ENCODE results near the gene MFF. TPM values are rescaled to one million over a fixed set of nuclear protein-coding genes. Genes with fewer than 3 reads are reported as not detected.

Gene MFF
- total and polyA plus RNA-seq, 7 donors: 63.8 to 143 (median 75.0) TPM

- intact Hi-C loops (cut with DNase I): no loop called here
- DNase-seq: no peak
- no peaks in the 10 kb centered on the region for H3K9me3 ChIP-seq
- no peak for TF ChIP-seq CTCF (IDR thresholded peaks at IDR 0.05)
- 91 to 97% (median 93%) methylated on average over 1 of the region's 1 CpG for WGBS, 3 donors
- H3K4me1 ChIP-seq: peaks cover 10% of the 10 kb centered on the region
- no peaks in the 10 kb centered on the region for H3K27me3 ChIP-seq (ENCODE audit: insufficient read depth in 3 of 3, low read length in 2 of 3)
- no peak for ATAC-seq
- no peak overlapping the region for H3K27ac ChIP-seq
- no peak overlapping the region for H3K4me3 ChIP-seq
- H3K36me3 ChIP-seq (ENCODE audit: insufficient read depth in 1 of 2, low read depth in 1 of 2): peaks cover 5 to 70% of the 10 kb centered on the region in 2 donors
These were observed 11.7 kb upstream of the MFF start for GRCh38 chr2:227313310-227313709.

GRCh38 chr2:227317834-227318233, 7.2 kb upstream of the MFF start:
- no peak overlapping the region for H3K27ac ChIP-seq
- H3K4me3 ChIP-seq: no peak overlapping the region
- TF ChIP-seq CTCF (IDR thresholded peaks at IDR 0.05): no peak
- H3K9me3 ChIP-seq: no peaks in the 10 kb centered on the region
- 87 to 96% (median 94%) methylated on average over 2 of the region's 2 CpGs for WGBS, 3 donors
- intact Hi-C loops (cut with DNase I): no loop called here
- DNase-seq: no peak
- H3K27me3 ChIP-seq (ENCODE audit: insufficient read depth in 3 of 3, low read length in 2 of 3): no peaks in the 10 kb centered on the region
- H3K4me1 ChIP-seq: no peaks in the 10 kb centered on the region
- H3K36me3 ChIP-seq (ENCODE audit: insufficient read depth in 1 of 2, low read depth in 1 of 2): peaks cover 5 to 25% of the 10 kb centered on the region in 2 donors
- no peak for ATAC-seq

- TF ChIP-seq CTCF (IDR thresholded peaks at IDR 0.05): no peak
- Histone ChIP-seq H3K27ac (no peak overlapping the region), H3K9me3 (no peaks in the 10 kb centered on the region), H3K27me3 (ENCODE audit: insufficient read depth in 3 of 3, low read length in 2 of 3) (no peaks in the 10 kb centered on the region), H3K4me3 (no peak overlapping the region), H3K36me3 (ENCODE audit: insufficient read depth in 1 of 2, low read depth in 1 of 2) (peaks cover 0 to 1% of the 10 kb centered on the region in 2 donors), H3K4me1 (peaks cover 2% of the 10 kb centered on the region)
- DNase-seq: no peak
- WGBS, 3 donors: 89 to 93% (median 93%) methylated on average over 32 to 33 of the region's 33 CpGs
- intact Hi-C loops (cut with DNase I): no loop called here
- no peak for ATAC-seq
These were observed 4.6 kb upstream of the MFF start for GRCh38 chr2:227320305-227321094.

- intact Hi-C loops (cut with DNase I): no loop called here
- H3K27me3 ChIP-seq (ENCODE audit: insufficient read depth in 3 of 3, low read length in 2 of 3): no peaks in the 10 kb centered on the region
These were observed 2.4 kb upstream of the MFF start for GRCh38 chr2:227322530-227323205.

More at GRCh38 chr2:227322530-227323205, 2.4 kb upstream of the MFF start:
- H3K27ac ChIP-seq: no peak overlapping the region
- H3K36me3 ChIP-seq (ENCODE audit: insufficient read depth in 1 of 2, low read depth in 1 of 2): no peaks in the 10 kb centered on the region
- H3K4me1 ChIP-seq: peaks cover 15% of the 10 kb centered on the region
- WGBS, 3 donors: 95 to 97% (median 97%) methylated on average over 5 of the region's 5 CpGs
- TF ChIP-seq CTCF (IDR thresholded peaks at IDR 0.05): no peak
- DNase-seq (no peak), ATAC-seq (no peak)
- H3K9me3 ChIP-seq: no peaks in the 10 kb centered on the region
- H3K4me3 ChIP-seq: no peak overlapping the region
